ENCODE measurements around the gene FAM53B.

FAM53B gene

DNA sequence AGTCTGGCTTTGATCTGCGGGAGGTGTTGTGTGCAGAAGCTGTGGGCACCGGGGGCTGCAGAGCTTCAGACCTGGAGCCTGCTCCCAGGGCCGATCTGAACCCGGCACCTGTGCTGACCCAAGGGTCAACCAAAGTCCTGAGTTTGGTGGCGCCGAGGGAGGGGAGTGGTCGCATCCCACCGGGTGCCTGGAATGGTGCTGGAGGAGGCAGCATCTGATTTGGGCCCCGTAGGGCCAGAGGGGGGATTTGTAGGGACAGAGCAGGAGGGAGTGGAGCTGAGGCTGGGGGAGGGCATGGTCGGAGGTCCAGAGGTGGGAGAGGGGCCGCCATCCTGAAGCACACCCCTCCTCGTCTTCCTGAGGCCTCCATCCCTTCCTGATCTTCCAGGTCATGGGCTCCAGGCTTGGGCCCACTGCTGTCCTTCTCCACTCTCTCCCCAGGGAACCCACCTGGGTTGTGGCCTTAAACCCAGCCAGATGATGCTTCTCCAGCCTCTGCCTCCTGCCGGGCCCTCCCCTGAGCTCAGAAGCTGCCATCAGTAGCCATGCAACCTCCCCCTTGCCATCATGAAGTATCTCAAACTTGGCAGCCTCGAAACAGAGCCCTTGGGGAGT is 169.6 kb downstream of the FAM53B start:
- no peaks in the 10 kb centered on the region for H3K27me3 ChIP-seq
- H3K4me2 ChIP-seq = no peak overlapping the region
- no peak overlapping the region for H3K27ac ChIP-seq
- H3K36me3 ChIP-seq = no peaks in the 10 kb centered on the region
- no peak for TF ChIP-seq Cebpa-rat (IDR thresholded peaks at IDR 0.05)
- peaks cover 34% of the 10 kb centered on the region for H3K4me1 ChIP-seq
- H3K4me3 ChIP-seq = no peak overlapping the region
- no peaks in the 10 kb centered on the region for H4K20me1 ChIP-seq
- no peaks in the 10 kb centered on the region for H3K9me3 ChIP-seq
- no peak overlapping the region for H3K9ac ChIP-seq

DNA sequence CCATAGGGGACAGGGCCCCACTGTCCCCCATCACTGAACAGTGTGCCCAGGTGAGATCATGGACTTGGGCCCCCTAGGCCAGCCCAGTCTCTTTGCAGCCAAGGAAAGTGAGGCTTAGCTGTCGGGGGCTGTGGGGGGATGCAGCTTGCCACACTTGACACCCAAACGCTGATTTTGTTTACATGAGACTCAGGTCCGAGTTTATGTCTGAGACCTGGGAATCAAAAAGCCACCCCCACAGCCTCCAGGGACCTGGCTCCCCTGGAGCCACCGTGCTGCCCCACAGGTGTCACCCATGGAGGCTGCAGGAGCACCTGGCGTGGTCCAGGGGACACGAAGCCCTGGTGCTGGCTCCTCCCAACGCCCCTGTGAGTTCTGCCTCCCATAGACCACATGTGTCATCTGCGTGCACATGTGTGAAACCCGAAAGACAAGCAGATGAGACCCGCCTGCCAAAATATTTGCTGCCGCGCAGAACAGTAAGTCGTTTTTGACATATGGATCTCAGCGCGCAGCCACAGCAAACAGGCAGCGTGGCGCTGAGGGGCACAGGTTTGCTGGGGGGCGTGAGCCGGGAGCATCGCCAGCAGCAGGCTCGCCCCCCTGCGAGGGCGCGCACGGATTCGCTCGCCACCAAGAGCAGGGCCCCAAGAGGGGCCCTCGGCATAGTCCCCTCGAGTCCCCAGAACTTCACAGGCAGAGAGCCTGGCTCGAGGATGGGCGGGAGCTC is 170.3 kb downstream of the FAM53B start:
- H3K9ac ChIP-seq = no peak overlapping the region
- no peak for TF ChIP-seq Cebpa-rat (IDR thresholded peaks at IDR 0.05)
- no peaks in the 10 kb centered on the region for H3K36me3 ChIP-seq
- H3K4me1 ChIP-seq = peaks cover 37% of the 10 kb centered on the region
- H3K4me2 ChIP-seq = no peak overlapping the region
- no peaks in the 10 kb centered on the region for H3K27me3 ChIP-seq
- H4K20me1 ChIP-seq = no peaks in the 10 kb centered on the region
- no peaks in the 10 kb centered on the region for H3K9me3 ChIP-seq
- no peak overlapping the region for H3K27ac ChIP-seq
- H3K4me3 ChIP-seq = no peak overlapping the region

DNA sequence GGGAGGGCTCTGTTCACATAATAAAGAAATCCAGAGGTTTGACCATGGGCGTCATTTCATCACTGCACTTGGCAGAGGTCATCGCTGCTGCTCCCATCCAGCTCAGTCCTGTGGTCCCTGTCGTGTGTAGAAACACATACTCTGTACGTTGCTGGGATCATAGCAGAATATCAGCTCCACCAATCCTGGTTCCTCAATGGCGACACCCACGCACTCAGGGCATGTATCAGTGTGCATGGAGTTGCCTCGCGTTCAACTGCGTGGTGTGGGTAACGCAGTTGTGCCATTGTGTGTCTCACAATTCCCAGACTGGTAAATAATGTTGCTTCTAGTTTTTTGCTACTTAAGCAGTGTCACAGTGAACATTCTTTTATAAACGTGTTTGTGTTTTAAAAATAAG is 171.4 kb downstream of the FAM53B start:
- H3K27me3 ChIP-seq = no peaks in the 10 kb centered on the region
- no peaks in the 10 kb centered on the region for H3K36me3 ChIP-seq
- H4K20me1 ChIP-seq = no peaks in the 10 kb centered on the region
- no peak overlapping the region for H3K4me3 ChIP-seq
- peaks cover 34% of the 10 kb centered on the region for H3K4me1 ChIP-seq
- H3K27ac ChIP-seq = no peak overlapping the region
- H3K4me2 ChIP-seq = no peak overlapping the region
- H3K9ac ChIP-seq = no peak overlapping the region
- no peaks in the 10 kb centered on the region for H3K9me3 ChIP-seq
- no peak for TF ChIP-seq Cebpa-rat (IDR thresholded peaks at IDR 0.05)

DNA sequence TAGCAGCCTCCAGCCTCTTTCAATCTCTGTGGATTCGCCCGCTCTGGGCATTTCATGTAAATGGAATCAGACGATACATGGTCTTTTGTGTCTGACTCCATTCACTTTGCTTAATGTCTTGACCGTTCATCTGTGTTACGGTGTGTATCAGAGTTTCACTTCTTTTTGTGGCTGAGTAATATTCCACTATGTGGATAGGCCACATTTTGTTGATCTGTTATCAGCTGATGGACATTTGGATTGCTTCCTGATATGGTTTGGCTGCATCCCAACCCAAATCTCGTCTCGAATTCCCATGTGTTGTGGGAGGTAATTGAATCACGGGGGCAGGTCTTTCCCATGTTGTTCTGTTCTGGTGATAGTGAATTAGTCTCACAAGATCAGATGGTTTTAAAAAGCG is 173.5 kb downstream of the FAM53B start:
- Histone ChIP-seq H3K36me3 (no peaks in the 10 kb centered on the region), H3K9me3 (no peaks in the 10 kb centered on the region), H3K27me3 (no peaks in the 10 kb centered on the region; the same call in 1 of the 2 replicates), H4K20me1 (no peaks in the 10 kb centered on the region), H3K4me3 (no peak overlapping the region), H3K4me1 (peaks cover 43% of the 10 kb centered on the region), H3K9ac (no peak overlapping the region), H3K27ac (no peak overlapping the region), H3K4me2 (peak overlapping the region; percentile 68; the same call in 1 of the 2 replicates)
- no peak for TF ChIP-seq Cebpa-rat (IDR thresholded peaks at IDR 0.05)

DNA sequence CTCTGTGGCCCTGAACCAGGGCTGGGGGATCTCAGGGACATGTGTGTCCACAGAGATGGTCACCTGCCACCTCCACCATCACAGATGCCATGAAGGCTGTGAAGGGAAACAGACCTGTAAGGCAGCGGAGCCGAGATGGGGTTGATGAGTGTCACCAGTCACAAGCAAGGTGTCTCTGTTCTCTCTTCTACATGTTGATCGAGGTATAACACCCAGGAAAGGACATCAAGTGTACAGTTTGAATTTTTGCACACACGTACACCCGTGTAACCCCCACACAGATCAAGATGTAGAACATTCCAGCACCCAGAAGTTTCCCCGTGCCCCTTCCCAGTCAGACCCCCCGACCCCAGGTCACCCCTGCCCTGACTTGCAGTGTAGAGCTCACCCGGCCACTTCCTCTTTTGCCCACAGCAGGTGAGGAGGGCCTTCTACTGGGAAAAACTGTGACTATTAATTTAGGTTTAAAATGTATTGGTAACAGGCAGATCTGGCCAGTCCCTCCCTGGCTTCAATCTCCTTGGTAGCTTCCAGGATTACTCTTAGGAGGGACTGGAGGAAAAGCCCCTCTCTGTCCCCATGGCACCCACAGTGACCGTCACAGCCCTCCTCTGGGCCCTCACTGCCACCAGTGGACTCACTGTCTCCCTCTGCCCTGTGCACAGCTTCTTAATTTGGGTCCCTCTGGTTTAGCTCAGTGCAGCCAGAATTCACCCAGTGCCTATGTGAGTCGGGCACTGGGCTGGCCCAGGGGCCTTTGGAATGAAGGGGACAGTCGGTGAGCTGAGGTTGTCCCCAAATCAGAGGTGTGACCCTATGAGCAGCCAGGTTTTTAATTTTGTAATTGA is 174.3 kb downstream of the FAM53B start:
- Histone ChIP-seq H3K36me3 (no peaks in the 10 kb centered on the region), H3K4me3 (no peak overlapping the region), H3K9ac (no peak overlapping the region), H4K20me1 (no peaks in the 10 kb centered on the region), H3K9me3 (no peaks in the 10 kb centered on the region), H3K4me1 (peaks cover 51% of the 10 kb centered on the region), H3K27ac (no peak overlapping the region), H3K27me3 (peaks cover 3% of the 10 kb centered on the region; the same call in 1 of the 2 replicates), H3K4me2 (peak overlapping the region; percentile 68)
- TF ChIP-seq Cebpa-rat (IDR thresholded peaks at IDR 0.05) = no peak
